Measurements from ENCODE around the gene PPP6R1. TPM values are rescaled to one million over a fixed set of nuclear protein-coding genes. Genes with fewer than 3 reads are reported as not detected.

Gene PPP6R1
- total and polyA plus RNA-seq, 2 experiments from 2014 or later, result 37.1 to 76.0 TPM

GRCh38 chr19:55186080-55186479 is 72.7 kb downstream of the PPP6R1 start:
- TF ChIP-seq, protein P1, sequence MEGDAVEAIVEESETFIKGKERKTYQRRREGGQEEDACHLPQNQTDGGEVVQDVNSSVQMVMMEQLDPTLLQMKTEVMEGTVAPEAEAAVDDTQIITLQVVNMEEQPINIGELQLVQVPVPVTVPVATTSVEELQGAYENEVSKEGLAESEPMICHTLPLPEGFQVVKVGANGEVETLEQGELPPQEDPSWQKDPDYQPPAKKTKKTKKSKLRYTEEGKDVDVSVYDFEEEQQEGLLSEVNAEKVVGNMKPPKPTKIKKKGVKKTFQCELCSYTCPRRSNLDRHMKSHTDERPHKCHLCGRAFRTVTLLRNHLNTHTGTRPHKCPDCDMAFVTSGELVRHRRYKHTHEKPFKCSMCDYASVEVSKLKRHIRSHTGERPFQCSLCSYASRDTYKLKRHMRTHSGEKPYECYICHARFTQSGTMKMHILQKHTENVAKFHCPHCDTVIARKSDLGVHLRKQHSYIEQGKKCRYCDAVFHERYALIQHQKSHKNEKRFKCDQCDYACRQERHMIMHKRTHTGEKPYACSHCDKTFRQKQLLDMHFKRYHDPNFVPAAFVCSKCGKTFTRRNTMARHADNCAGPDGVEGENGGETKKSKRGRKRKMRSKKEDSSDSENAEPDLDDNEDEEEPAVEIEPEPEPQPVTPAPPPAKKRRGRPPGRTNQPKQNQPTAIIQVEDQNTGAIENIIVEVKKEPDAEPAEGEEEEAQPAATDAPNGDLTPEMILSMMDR (IDR thresholded peaks at IDR 0.05; ENCODE audit: poor library complexity), result no peak
- TF ChIP-seq EZH2 (IDR thresholded peaks at IDR 0.05; ENCODE audit: borderline replicate concordance) (no peak), EZH2phosphoT487 (IDR thresholded peaks at IDR 0.05; ENCODE audit: low read depth, severe bottlenecking, unreplicated experiment) (no peak)
- no peaks in the 10 kb centered on the region for H3K36me3 ChIP-seq (replicated peaks; ENCODE audit: insufficient read depth, low read depth)

DNA sequence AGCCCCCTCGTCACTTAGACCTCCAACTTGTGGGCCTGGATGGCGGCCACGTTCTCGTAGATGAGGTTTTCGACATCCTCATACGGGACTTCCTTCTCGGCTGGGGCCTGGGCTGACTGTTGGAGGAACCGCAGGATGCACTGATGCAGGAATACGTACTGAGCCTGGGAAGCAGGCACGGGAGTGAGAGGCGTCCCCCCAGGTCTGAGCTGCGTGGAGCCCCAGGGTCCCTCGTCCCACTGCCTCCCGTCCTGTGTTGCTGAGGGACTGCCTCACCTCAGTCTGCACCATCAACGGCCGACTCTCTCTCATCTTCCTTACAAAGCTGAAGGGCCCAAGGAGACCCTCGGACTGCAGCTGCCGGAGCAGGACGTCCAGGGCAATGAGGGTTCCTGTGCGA is 77.1 kb downstream of the PPP6R1 start:
- TF ChIP-seq EZH2phosphoT487 (IDR thresholded peaks at IDR 0.05; ENCODE audit: low read depth, severe bottlenecking, unreplicated experiment) (no peak), EZH2 (IDR thresholded peaks at IDR 0.05; ENCODE audit: borderline replicate concordance) (no peak)
- TF ChIP-seq, protein P1 (IDR thresholded peaks at IDR 0.05; ENCODE audit: poor library complexity), result no peak
- Histone ChIP-seq H3K79me2 (no peaks in the 10 kb centered on the region), H3K9me3 (ENCODE audit: low read depth) (no peaks in the 10 kb centered on the region), H2AFZ (no peak overlapping the region), H3K9me2 (replicated peaks; ENCODE audit: insufficient read depth) (no peaks in the 10 kb centered on the region), H3K4me2 (no peak overlapping the region), H3K4me3 (no peak overlapping the region), H4K20me1 (ENCODE audit: insufficient read depth, poor library complexity, severe bottlenecking) (no peaks in the 10 kb centered on the region), H3K36me3 (replicated peaks; ENCODE audit: insufficient read depth, low read depth) (no peaks in the 10 kb centered on the region), H3K27me3 (peaks cover 20% of the 10 kb centered on the region), H3K4me1 (ENCODE audit: insufficient read depth) (peaks cover 17% of the 10 kb centered on the region), H3K27ac (no peak overlapping the region)
- 78% methylated on average over 20 of the region's 20 CpGs for WGBS (ENCODE audit: low lambda C conversion rate, missing lambda C conversion rate)
- no peak for DNase-seq (ENCODE audit: low spot score)

More at GRCh38 chr19:55186080-55186479, 72.7 kb downstream of the PPP6R1 start:
- Histone ChIP-seq H3K4me1 (ENCODE audit: insufficient read depth) (no peaks in the 10 kb centered on the region), H3K4me3 (no peak overlapping the region), H3K9me2 (replicated peaks; ENCODE audit: insufficient read depth) (no peaks in the 10 kb centered on the region), H2AFZ (no peak overlapping the region), H3K4me2 (no peak overlapping the region), H3K9me3 (ENCODE audit: low read depth) (no peaks in the 10 kb centered on the region), H3K27ac (no peak overlapping the region), H3K79me2 (no peaks in the 10 kb centered on the region), H4K20me1 (ENCODE audit: insufficient read depth, poor library complexity, severe bottlenecking) (no peaks in the 10 kb centered on the region), H3K27me3 (no peaks in the 10 kb centered on the region)
- 82% methylated on average over 12 of the region's 12 CpGs for WGBS (ENCODE audit: low lambda C conversion rate, missing lambda C conversion rate)
- no peak for DNase-seq (ENCODE audit: low spot score)

Small RNA genes within 50 kb of the gene (microRNA-seq; reads per million reads assigned to microRNA genes)
- gene MIR6802 (3.1 reads per million), gene MIR6803 (14.8 reads per million, percentile 32 among the genes with 10 or more reads in this experiment), gene MIR6804 (5.4 reads per million, percentile 11 among the genes with 10 or more reads in this experiment)

Small RNA genes within 50 kb of the gene (small RNA-seq; reads per million reads assigned to genes)
- gene MIR6802 (not detected), gene MIR6803 (not detected), gene MIR6804 (not detected)

Other genes with a start within 250 kb of the PPP6R1 start
- 0.07 TPM in 1 of 2 replicates, not detected in the other for gene GP6, start 220.8 kb downstream of the PPP6R1 start, total RNA-seq
- 0.24 and 0.93 TPM in 2 replicates for gene GP6, start 220.8 kb downstream of the PPP6R1 start, polyA plus RNA-seq
- 14.5 and 17.3 TPM in 2 replicates for gene RDH13, start 195.9 kb downstream of the PPP6R1 start, total RNA-seq
- 17.7 and 21.9 TPM in 2 replicates for gene RDH13, start 195.9 kb downstream of the PPP6R1 start, polyA plus RNA-seq
- 20.5 and 25.7 TPM in 2 replicates for gene EPS8L1, start 183.1 kb downstream of the PPP6R1 start, total RNA-seq
- 33.8 and 49.6 TPM in 2 replicates for gene EPS8L1, start 183.1 kb downstream of the PPP6R1 start, polyA plus RNA-seq
- 69.7 and 71.8 TPM in 2 replicates for gene PPP1R12C, start 141.4 kb downstream of the PPP6R1 start, total RNA-seq
- 74.5 and 83.6 TPM in 2 replicates for gene PPP1R12C, start 141.4 kb downstream of the PPP6R1 start, polyA plus RNA-seq
- gene TNNT1, start 109.8 kb downstream of the PPP6R1 start, total RNA-seq, result 9.6 and 11.5 TPM in 2 replicates
- 32.1 and 86.4 TPM in 2 replicates for gene TNNT1, start 109.8 kb downstream of the PPP6R1 start, polyA plus RNA-seq
- gene TNNI3, start 101.3 kb downstream of the PPP6R1 start, total RNA-seq, result 1.4 and 2.9 TPM in 2 replicates
- gene TNNI3, start 101.3 kb downstream of the PPP6R1 start, polyA plus RNA-seq, result 1.4 and 1.6 TPM in 2 replicates
- gene DNAAF3, start 92.4 kb downstream of the PPP6R1 start, total RNA-seq, result 0.17 and 1.9 TPM in 2 replicates
- 3.8 and 4.9 TPM in 2 replicates for gene DNAAF3, start 92.4 kb downstream of the PPP6R1 start, polyA plus RNA-seq
- gene SYT5, start 78.7 kb downstream of the PPP6R1 start, total RNA-seq, result 0.60 and 1.4 TPM in 2 replicates
- 0.86 and 0.98 TPM in 2 replicates for gene SYT5, start 78.7 kb downstream of the PPP6R1 start, polyA plus RNA-seq
- 30.9 and 31.5 TPM in 2 replicates for gene PTPRH, start 49.5 kb downstream of the PPP6R1 start, total RNA-seq
- gene PTPRH, start 49.5 kb downstream of the PPP6R1 start, polyA plus RNA-seq, result 7.2 and 7.3 TPM in 2 replicates
- gene TMEM86B, start 30.3 kb downstream of the PPP6R1 start, total RNA-seq, result 18.6 and 21.1 TPM in 2 replicates
- gene TMEM86B, start 30.3 kb downstream of the PPP6R1 start, polyA plus RNA-seq, result 48.6 and 62.3 TPM in 2 replicates
- gene HSPBP1, start 21.1 kb upstream of the PPP6R1 start, total RNA-seq, result 31.5 and 33.9 TPM in 2 replicates
- gene HSPBP1, start 21.1 kb upstream of the PPP6R1 start, polyA plus RNA-seq, result 52.2 and 54.5 TPM in 2 replicates
- 3.3 and 13.2 TPM in 2 replicates for gene BRSK1, start 25.0 kb upstream of the PPP6R1 start, total RNA-seq
- 2.4 and 2.7 TPM in 2 replicates for gene BRSK1, start 25.0 kb upstream of the PPP6R1 start, polyA plus RNA-seq
- 10.6 and 25.4 TPM in 2 replicates for gene TMEM150B, start 66.3 kb upstream of the PPP6R1 start, total RNA-seq
- 8.1 and 9.2 TPM in 2 replicates for gene TMEM150B, start 66.3 kb upstream of the PPP6R1 start, polyA plus RNA-seq
- gene KMT5C, start 80.9 kb upstream of the PPP6R1 start, total RNA-seq, result 13.6 and 22.8 TPM in 2 replicates
- 23.6 and 38.0 TPM in 2 replicates for gene KMT5C, start 80.9 kb upstream of the PPP6R1 start, polyA plus RNA-seq
- 0.20 and 0.50 TPM in 2 replicates for gene COX6B2, start 95.7 kb upstream of the PPP6R1 start, total RNA-seq
- 4.5 and 7.8 TPM in 2 replicates for gene COX6B2, start 95.7 kb upstream of the PPP6R1 start, polyA plus RNA-seq
- not detected in 2 replicates for gene GARIN5B, start 104.2 kb upstream of the PPP6R1 start, total RNA-seq
- gene GARIN5B, start 104.2 kb upstream of the PPP6R1 start, polyA plus RNA-seq, result 0.18 TPM in 1 of 2 replicates, not detected in the other
- 1.4 and 4.4 TPM in 2 replicates for gene IL11, start 111.4 kb upstream of the PPP6R1 start, total RNA-seq
- 6.6 and 8.5 TPM in 2 replicates for gene IL11, start 111.4 kb upstream of the PPP6R1 start, polyA plus RNA-seq
- not detected in 2 replicates for gene TMEM190, start 117.8 kb upstream of the PPP6R1 start, total RNA-seq
- 6.6 and 13.0 TPM in 2 replicates for gene TMEM190, start 117.8 kb upstream of the PPP6R1 start, polyA plus RNA-seq
- 1.8 and 9.1 TPM in 2 replicates for gene TMEM238, start 125.3 kb upstream of the PPP6R1 start, total RNA-seq
- gene TMEM238, start 125.3 kb upstream of the PPP6R1 start, polyA plus RNA-seq, result 29.6 and 39.2 TPM in 2 replicates
- 604 and 984 TPM in 2 replicates for gene RPL28, start 126.9 kb upstream of the PPP6R1 start, total RNA-seq
- 410 and 437 TPM in 2 replicates for gene RPL28, start 126.9 kb upstream of the PPP6R1 start, polyA plus RNA-seq
- 18.5 and 20.4 TPM in 2 replicates for gene UBE2S, start 148.8 kb upstream of the PPP6R1 start, total RNA-seq
- gene UBE2S, start 148.8 kb upstream of the PPP6R1 start, polyA plus RNA-seq, result 105 and 116 TPM in 2 replicates
- not detected in 2 replicates for gene SHISA7, start 184.3 kb upstream of the PPP6R1 start, total RNA-seq
- gene SHISA7, start 184.3 kb upstream of the PPP6R1 start, polyA plus RNA-seq, result not detected in 2 replicates
- 79.3 and 90.4 TPM in 2 replicates for gene ISOC2, start 202.6 kb upstream of the PPP6R1 start, total RNA-seq
- gene ISOC2, start 202.6 kb upstream of the PPP6R1 start, polyA plus RNA-seq, result 64.2 and 72.2 TPM in 2 replicates
- gene C19orf85, start 205.7 kb upstream of the PPP6R1 start, total RNA-seq, result not detected in 2 replicates
- not detected in 2 replicates for gene C19orf85, start 205.7 kb upstream of the PPP6R1 start, polyA plus RNA-seq
- gene ZNF628, start 217.6 kb upstream of the PPP6R1 start, total RNA-seq, result 2.2 and 4.7 TPM in 2 replicates
- gene ZNF628, start 217.6 kb upstream of the PPP6R1 start, polyA plus RNA-seq, result 1.0 and 1.2 TPM in 2 replicates
- 14.0 and 22.3 TPM in 2 replicates for gene NAT14, start 226.2 kb upstream of the PPP6R1 start, total RNA-seq
- gene NAT14, start 226.2 kb upstream of the PPP6R1 start, polyA plus RNA-seq, result 40.3 and 43.6 TPM in 2 replicates
- 0.04 and 0.80 TPM in 2 replicates for gene SSC5D, start 229.4 kb upstream of the PPP6R1 start, total RNA-seq
- gene SSC5D, start 229.4 kb upstream of the PPP6R1 start, polyA plus RNA-seq, result 3.2 and 5.1 TPM in 2 replicates

All from hepatocyte (in vitro differentiated cells).